GM19240 (cell line): ENCODE measurements around the gene EDAR.

Source experiments
- DNase-seq: peaks from one replicate; pipeline ENCODE4 v3.0.0; 2011; ENCODE audit warnings: low spot score; ENCODE audit not compliant: insufficient read length

Gene EDAR

GRCh38 chr2:108910541-108911396, 78.3 kb downstream of the EDAR start:
- DNase-seq = no peak

- DNase-seq = no peak
These were observed 79.0 kb downstream of the EDAR start for GRCh38 chr2:108910011-108910431.

- DNase-seq = no peak
These were observed 79.7 kb downstream of the EDAR start for GRCh38 chr2:108909275-108909823.

- DNase-seq = no peak
These were observed 80.3 kb downstream of the EDAR start for GRCh38 chr2:108908713-108909070.

- DNase-seq = no peak
These were observed 81.0 kb downstream of the EDAR start for GRCh38 chr2:108907822-108908712.

- DNase-seq = no peak
These were observed 82.5 kb downstream of the EDAR start for GRCh38 chr2:108906403-108907077.

GRCh38 chr2:108905906-108906305, 83.1 kb downstream of the EDAR start:
- no peak for DNase-seq

- DNase-seq = no peak
These were observed 83.8 kb downstream of the EDAR start for GRCh38 chr2:108905176-108905575.

GRCh38 chr2:108904680-108905079, 84.3 kb downstream of the EDAR start:
- DNase-seq = no peak

GRCh38 chr2:108898315-108899082, 90.5 kb downstream of the EDAR start:
- DNase-seq = no peak

GRCh38 chr2:108896741-108897140, 92.3 kb downstream of the EDAR start:
- no peak for DNase-seq

GRCh38 chr2:108895188-108895587, 93.8 kb downstream of the EDAR start:
- DNase-seq = no peak

GRCh38 chr2:108894766-108895165, 94.3 kb downstream of the EDAR start:
- no peak for DNase-seq

- DNase-seq = no peak
These were observed 95.7 kb downstream of the EDAR start for GRCh38 chr2:108893277-108893676.

GRCh38 chr2:108889907-108890306, 99.1 kb downstream of the EDAR start:
- DNase-seq = no peak

GRCh38 chr2:108884619-108885018, 104.4 kb downstream of the EDAR start:
- DNase-seq = no peak

- DNase-seq = no peak
These were observed 110.7 kb downstream of the EDAR start for GRCh38 chr2:108878276-108878675.

- DNase-seq = no peak
These were observed 111.5 kb downstream of the EDAR start for GRCh38 chr2:108877506-108877905.

GRCh38 chr2:108870069-108870644, 118.9 kb downstream of the EDAR start:
- no peak for DNase-seq

- no peak for DNase-seq
These were observed 119.5 kb downstream of the EDAR start for GRCh38 chr2:108869542-108869941.
